Thoracic aorta (tissue), 2 donors: ENCODE data around the gene ZBED4. TPM values are rescaled to one million over a fixed set of nuclear protein-coding genes. Genes with fewer than 3 reads are reported as not detected.

Source experiments
- ATAC-seq: fragments of 150-250 bp; one replicate; pipeline ENCODE4 v1.8.0; 2017; ENCODE audit warnings: low read depth; ENCODE audit not compliant: insufficient number of reproducible peaks, low FRiP score
- DNase-seq: peaks from one replicate; pipeline ENCODE4 v3.0.0-alpha.2; 2020; ENCODE audit warnings: low spot score
- H3K27ac ChIP-seq, 2 donors: fragments of 200-600 bp; sonication (generic); 1 replicate in 1 of 2; 2 replicates in 1 of 2; pipeline ENCODE4 v1.5.1; 2016; ENCODE audit warnings: mild to moderate bottlenecking in 2 of 2, moderate library complexity in 2 of 2
- H3K27me3 ChIP-seq: fragments of 200-600 bp; sonication (generic); replicated peaks from 2 replicates; pipeline ENCODE4 v1.6.0; 2016; ENCODE audit warnings: mild to moderate bottlenecking; ENCODE audit not compliant: insufficient read depth
- H3K36me3 ChIP-seq: fragments of 200-600 bp; sonication (generic); one replicate; pipeline ENCODE4 v1.5.1; 2016
- H3K4me1 ChIP-seq, 2 donors: fragments of 200-600 bp; sonication (generic); 1 replicate in 1 of 2; 2 replicates in 1 of 2; pipeline versions ENCODE4 v1.5.1 to v1.6.0; 2016; ENCODE audit warnings: low read depth in 2 of 2, mild to moderate bottlenecking in 1 of 2; ENCODE audit not compliant: control insufficient read depth in 1 of 2
- H3K4me3 ChIP-seq: fragments of 200-600 bp; sonication (generic); 2 replicates; pipeline ENCODE4 v1.5.1; 2016; ENCODE audit warnings: mild to moderate bottlenecking
- H3K9me3 ChIP-seq: fragments of 200-600 bp; sonication (generic); 2 replicates; pipeline ENCODE4 v1.5.1; 2016
- total RNA-seq, 2 donors: library from RNA; depleted of rRNA; stranded (reverse); fragments of >200 nt; gene quantifications; one replicate each; pipeline versions ENCODE4 v1.1.0 to v1.2.3, GENCODE V29; 2016
- TF ChIP-seq, protein P1 (sequence below): fragments of 200-600 bp; sonication (generic); IDR thresholded peaks from one replicate; pipeline ENCODE4 v1.5.1; 2019; ENCODE audit warnings: antibody characterized with exemption

Gene ZBED4
- total RNA-seq, 2 donors from 2014 or later: 9.2 to 15.1 TPM

DNA sequence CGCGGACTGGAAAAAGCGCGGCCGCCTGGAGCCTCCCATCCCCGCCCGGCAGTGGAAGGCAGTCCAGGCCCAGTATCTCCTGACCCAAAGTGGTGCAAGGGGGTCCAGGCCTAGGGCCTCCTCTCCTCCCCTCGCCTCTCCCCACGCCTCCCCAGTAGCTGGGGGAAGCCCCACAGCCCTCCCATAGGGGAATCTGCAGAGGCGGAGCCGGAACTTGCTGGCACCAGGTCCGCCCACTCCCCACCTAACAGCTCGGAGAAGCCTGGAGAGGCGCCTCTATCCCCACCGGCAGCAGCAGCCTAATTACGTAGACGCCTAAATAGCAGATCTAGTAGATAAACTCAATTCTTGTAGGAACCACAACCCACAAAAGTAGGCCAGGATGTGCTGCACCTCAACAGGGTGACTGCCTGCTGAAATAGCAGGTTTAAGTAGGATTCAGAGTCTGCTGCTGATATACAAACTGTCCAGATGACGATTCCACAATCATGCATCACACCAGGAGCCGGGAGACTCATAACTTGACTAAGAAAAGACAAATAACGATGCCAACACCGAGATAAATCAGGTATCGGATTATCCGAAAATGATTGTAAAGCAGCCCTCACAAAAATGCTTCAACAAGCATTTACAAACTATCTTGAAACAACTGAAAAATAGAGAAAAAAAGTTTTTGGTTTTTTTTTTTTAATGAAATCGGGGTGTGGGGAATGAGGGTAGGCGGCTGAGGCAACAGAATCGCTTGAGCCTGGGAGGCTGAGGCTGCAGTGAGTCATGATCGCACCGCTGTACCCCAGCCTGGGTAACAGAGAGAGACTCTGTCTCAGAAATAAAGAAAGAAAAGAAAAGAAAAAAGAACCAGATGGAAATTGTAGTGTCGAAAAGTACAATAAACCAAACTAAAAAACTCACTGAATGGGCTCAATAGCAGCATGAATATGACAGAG, 14.6 kb upstream of the ZBED4 start:
- Histone ChIP-seq H3K4me3 (peak overlapping the region; percentile 25), H3K36me3 (no peaks in the 10 kb centered on the region), H3K27me3 (no peaks in the 10 kb centered on the region), H3K4me1 (no peaks in the 10 kb centered on the region), H3K27ac (no peak overlapping the region), H3K9me3 (no peaks in the 10 kb centered on the region)
- DNase-seq (no peak), ATAC-seq (no peak)
- TF ChIP-seq, protein P1, sequence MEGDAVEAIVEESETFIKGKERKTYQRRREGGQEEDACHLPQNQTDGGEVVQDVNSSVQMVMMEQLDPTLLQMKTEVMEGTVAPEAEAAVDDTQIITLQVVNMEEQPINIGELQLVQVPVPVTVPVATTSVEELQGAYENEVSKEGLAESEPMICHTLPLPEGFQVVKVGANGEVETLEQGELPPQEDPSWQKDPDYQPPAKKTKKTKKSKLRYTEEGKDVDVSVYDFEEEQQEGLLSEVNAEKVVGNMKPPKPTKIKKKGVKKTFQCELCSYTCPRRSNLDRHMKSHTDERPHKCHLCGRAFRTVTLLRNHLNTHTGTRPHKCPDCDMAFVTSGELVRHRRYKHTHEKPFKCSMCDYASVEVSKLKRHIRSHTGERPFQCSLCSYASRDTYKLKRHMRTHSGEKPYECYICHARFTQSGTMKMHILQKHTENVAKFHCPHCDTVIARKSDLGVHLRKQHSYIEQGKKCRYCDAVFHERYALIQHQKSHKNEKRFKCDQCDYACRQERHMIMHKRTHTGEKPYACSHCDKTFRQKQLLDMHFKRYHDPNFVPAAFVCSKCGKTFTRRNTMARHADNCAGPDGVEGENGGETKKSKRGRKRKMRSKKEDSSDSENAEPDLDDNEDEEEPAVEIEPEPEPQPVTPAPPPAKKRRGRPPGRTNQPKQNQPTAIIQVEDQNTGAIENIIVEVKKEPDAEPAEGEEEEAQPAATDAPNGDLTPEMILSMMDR: no peak

DNA sequence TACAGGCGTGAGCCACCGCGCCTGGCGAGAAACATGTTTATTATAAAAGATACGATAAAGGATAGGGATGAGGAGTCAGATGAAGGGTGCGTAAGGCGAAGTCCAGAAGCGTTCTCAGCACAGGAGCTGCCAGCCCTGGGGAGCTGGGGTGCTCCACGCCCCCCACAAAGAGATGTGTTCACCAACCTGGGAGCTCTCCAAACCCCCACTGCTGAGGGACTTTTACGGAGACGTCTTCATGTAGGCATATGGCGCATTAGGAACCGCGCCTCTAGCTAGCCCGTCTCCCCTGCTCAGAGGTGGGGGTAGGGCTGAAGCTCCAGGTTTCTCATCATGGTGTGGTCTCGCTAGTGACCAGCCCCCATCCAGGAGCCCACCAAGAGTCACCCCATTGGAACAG, 8.4 kb upstream of the ZBED4 start:
- no peak overlapping the region for H3K27ac ChIP-seq
- no peaks in the 10 kb centered on the region for H3K36me3 ChIP-seq
- H3K9me3 ChIP-seq: no peaks in the 10 kb centered on the region
- no peak for ATAC-seq
- TF ChIP-seq, protein P1: no peak
- no peak overlapping the region for H3K4me3 ChIP-seq
- peaks cover 14 to 23% of the 10 kb centered on the region in 2 donors for H3K4me1 ChIP-seq
- no peaks in the 10 kb centered on the region for H3K27me3 ChIP-seq
- DNase-seq: no peak

GRCh38 chr22:49845666-49846459, 7.8 kb upstream of the ZBED4 start:
- H3K4me1 ChIP-seq: peaks cover 14 to 23% of the 10 kb centered on the region in 2 donors
- no peak overlapping the region for H3K27ac ChIP-seq
- H3K9me3 ChIP-seq: no peaks in the 10 kb centered on the region
- H3K27me3 ChIP-seq: no peaks in the 10 kb centered on the region
- TF ChIP-seq, protein P1: no peak
- no peak for ATAC-seq
- no peaks in the 10 kb centered on the region for H3K36me3 ChIP-seq
- no peak overlapping the region for H3K4me3 ChIP-seq
- DNase-seq: no peak

- Histone ChIP-seq H3K9me3 (no peaks in the 10 kb centered on the region), H3K4me1 (peaks cover 17 to 29% of the 10 kb centered on the region in 2 donors), H3K4me3 (peak overlapping the region; percentile 72), H3K27me3 (no peaks in the 10 kb centered on the region), H3K27ac (no peak overlapping the region), H3K36me3 (no peaks in the 10 kb centered on the region)
- TF ChIP-seq, protein P1: no peak
- DNase-seq (no peak), ATAC-seq (no peak)
Observed at GRCh38 chr22:49847751-49848689, 5.6 kb upstream of the ZBED4 start.
